ENCODE measurements around the gene MACROD1.

Gene MACROD1

GRCh38 chr11:64107303-64107702 is 58.6 kb downstream of the MACROD1 start:
- DNase-seq: no peak

GRCh38 chr11:64104632-64105031 is 61.3 kb downstream of the MACROD1 start:
- DNase-seq: no peak

- DNase-seq: no peak
Observed at GRCh38 chr11:64103277-64103985, 62.5 kb downstream of the MACROD1 start.

- DNase-seq: no peak
Observed at GRCh38 chr11:64102005-64102738, 63.7 kb downstream of the MACROD1 start.

GRCh38 chr11:64101461-64101860 is 64.5 kb downstream of the MACROD1 start:
- DNase-seq: no peak

GRCh38 chr11:64100782-64101353 is 65.0 kb downstream of the MACROD1 start:
- no peak for DNase-seq

- no peak for DNase-seq
Observed at GRCh38 chr11:64100360-64100759, 65.6 kb downstream of the MACROD1 start.

GRCh38 chr11:64099436-64099835 is 66.5 kb downstream of the MACROD1 start:
- no peak for DNase-seq

- DNase-seq: no peak
Observed at GRCh38 chr11:64098318-64098831, 67.5 kb downstream of the MACROD1 start.

GRCh38 chr11:64097468-64098317 is 68.2 kb downstream of the MACROD1 start:
- no peak for DNase-seq

- no peak for DNase-seq
Observed at GRCh38 chr11:64096835-64097234, 69.1 kb downstream of the MACROD1 start.

- DNase-seq: no peak
Observed at GRCh38 chr11:64095949-64096348, 70.0 kb downstream of the MACROD1 start.

GRCh38 chr11:64095273-64095817 is 70.6 kb downstream of the MACROD1 start:
- no peak for DNase-seq

GRCh38 chr11:64094463-64095260 is 71.3 kb downstream of the MACROD1 start:
- DNase-seq: no peak

GRCh38 chr11:64093233-64094039 is 72.5 kb downstream of the MACROD1 start:
- DNase-seq: no peak

- DNase-seq: no peak
Observed at GRCh38 chr11:64092761-64093136, 73.2 kb downstream of the MACROD1 start.

GRCh38 chr11:64092111-64092760 is 73.7 kb downstream of the MACROD1 start:
- no peak for DNase-seq

GRCh38 chr11:64090806-64091516 is 75.0 kb downstream of the MACROD1 start:
- no peak for DNase-seq

- no peak for DNase-seq
Observed at GRCh38 chr11:64089915-64090805, 75.8 kb downstream of the MACROD1 start.

Measured in NCI-H446 treated with DMSO at 0.1 percent for 48 hours (cell line).